ENCODE results near the gene CASZ1.

CASZ1 gene

DNA sequence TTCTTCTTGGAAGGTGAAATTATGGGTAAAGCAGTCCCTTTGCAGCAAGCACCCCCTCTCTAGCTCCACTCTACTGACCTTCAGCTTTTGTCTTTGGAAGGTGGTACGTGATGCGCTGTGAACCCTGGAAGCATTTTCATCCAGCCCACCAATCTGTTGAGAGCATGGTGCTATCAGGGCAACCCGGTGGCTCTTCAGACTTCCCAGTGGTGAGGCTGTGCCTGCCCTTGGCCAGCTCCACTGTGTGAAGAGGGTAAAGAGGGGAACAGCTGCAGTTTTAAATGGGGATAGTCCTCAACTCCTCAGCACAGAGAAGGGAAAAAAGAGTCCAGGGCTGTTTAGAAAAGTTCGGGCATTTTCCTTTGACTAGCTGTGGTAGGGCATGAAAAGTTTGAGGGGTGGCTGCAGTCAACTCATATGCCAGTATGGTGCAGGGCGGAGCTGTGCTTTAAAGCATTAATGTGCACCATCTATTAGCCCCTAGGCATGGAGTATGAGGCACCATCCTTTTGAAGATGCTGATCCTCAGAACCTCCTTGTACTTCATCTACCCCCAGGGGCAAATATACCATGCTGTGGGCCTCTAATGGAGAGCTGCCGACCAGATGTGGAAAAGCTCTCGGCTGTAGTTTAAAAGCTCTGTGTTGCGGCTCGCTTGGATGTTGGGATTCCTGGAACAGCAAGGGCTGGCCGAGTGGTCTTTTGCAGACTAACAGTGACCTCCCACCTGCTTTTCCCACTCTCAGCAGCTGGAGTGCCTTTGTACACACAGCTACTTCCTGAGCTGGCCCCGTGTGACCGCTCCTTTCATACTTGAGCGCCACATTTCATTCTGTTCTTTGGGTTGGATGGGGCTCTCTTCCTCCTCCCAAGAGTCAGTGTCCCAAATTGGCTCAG is 198.7 kb downstream of the CASZ1 start:
- DNase-seq (no peak), ATAC-seq (no peak)

DNA sequence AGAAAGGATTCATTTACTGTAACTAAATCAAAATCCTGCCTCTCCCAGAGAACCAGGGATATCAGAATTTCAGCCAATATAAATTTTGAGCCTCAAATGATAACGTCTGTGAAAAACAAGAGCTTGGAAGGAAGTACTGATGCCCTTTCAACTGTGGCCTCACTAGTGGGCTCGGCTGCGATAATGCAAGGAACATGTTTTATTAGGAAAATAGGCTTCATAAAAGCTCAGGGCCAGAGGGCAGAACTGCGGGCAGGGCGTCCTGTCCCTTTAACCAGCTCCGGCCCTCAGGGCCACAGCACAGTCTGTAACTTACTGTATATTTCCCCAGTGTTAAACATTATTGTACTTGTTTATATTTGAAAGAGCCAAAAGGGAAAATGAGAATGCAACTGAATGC is 199.7 kb downstream of the CASZ1 start:
- DNase-seq (no peak), ATAC-seq (no peak)

DNA sequence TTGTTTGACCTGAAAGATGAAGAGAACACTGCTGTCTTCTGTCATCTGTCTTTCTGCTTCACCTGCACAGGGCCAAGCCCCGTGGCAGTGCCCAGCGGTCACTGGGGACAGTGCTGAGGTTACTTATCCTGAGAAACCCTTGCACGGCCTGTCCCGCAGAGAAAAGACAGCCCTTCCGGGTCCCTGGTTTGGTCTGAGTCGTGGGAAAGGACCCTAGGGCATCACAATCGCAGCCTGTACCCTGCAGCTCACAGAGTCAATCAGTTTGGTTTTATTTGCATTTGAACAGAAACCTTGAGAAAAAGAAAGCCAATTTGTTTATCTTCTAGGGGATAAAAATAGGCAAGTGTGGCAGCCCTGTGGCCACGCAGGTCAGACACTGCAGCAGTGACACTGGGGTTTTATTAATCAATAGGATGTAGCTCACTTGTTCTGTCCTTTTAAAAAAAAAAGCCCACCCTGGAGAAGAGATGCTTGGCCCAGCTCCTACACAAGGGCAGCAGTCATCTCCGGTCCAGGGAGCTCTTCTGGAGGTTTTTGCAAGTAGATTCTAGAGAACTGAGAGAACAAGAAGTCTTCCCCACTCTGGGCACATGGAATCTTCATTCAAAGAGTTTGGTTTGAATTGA is 201.7 kb downstream of the CASZ1 start:
- DNase-seq (no peak), ATAC-seq (no peak)

DNA sequence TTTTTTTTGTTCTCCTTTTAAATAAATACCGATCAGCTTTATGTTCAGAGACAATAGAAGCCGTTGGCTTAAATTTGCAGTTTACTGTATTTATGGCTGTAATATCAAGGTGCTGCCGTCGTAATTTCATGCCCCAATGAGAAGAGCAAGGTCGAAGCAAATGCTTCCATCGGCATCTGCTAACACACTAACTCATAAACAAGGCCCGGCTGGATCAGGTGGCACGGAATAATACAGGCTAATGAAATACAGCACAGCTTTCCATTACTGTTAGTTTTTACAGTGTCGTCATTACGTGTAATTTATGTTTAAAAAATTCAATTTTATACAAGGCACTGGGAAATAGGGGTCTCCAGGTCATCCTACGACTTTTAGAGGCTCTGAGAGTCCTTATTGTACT is 202.7 kb downstream of the CASZ1 start:
- ATAC-seq, result no peak
- DNase-seq, result no peak

DNA sequence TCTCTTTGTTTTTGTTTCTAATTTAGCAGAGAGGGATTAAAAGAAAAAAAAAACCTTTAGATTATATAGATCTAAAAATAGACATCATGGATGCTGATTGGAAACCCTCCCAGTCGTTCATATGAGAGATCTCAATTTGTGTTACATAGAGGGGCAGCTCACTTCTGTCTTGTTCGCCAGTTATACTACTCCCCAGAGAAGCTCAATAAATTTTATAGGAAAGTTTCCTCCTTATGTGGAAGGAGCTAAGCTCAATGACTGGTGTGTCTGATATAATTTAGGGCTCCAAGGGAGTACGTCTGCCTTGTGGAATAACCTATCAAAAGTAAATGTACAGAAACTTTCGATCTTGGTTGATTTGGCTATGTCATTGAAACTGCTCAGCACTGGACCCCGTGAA is 204.1 kb downstream of the CASZ1 start:
- DNase-seq, result no peak
- ATAC-seq, result no peak

DNA sequence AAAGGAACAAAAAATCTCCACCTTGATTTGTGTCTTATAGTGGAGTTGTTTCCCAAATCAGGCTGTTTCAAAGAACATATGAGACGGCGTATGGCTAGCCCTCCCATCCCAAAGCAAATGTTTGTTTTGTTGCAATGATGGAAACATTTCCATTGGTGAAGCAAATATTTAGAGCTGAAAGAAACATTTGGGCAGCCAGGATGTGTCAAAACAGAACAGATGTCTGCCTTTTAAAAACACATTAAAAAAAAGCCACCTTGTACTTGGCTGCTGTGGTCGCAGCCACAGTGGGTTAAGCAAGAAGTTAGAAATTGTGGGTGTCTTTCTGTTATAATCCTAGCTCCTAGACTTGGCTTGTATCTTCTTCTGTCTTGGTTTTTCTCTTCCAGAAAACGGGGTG is 205.4 kb downstream of the CASZ1 start:
- DNase-seq (no peak), ATAC-seq (no peak)

DNA sequence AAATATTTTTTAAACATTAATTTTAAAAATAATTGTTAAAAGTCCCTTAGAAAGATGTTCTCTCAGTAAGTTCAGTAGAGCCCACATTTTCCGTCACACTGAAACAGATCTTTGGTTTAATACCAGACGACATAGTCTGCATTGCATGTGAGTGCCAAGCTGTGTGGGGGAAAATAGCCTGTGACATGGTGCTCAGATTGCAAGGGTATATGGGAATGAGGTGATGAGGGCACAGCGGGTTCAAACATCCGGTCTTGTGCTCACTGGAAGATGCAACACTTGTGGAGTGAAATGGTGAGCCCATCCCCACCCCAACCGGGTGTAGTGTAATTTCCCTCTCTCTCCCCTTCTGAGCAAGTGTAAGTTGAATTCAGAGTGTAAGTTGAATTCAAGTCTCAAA is 207.4 kb downstream of the CASZ1 start:
- DNase-seq (no peak), ATAC-seq (no peak)

DNA sequence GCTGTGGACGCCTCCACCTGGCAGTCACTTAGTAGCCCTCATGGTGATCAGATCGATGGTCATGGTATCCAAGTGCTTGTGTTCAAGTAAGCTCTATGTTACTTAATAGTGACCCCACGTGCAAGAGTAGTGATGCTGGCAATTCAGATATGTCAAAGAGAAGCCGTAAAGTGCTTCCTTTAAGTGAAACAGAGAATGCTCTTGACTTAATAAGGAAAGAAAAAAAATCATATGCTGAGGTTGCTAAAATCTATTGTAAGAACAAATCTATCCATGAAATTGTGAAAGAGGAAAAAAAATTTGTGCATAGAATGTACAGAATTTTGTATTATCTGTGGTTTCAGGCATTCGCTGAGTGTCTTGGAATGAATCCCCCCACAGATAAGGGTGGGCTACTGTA is 207.8 kb downstream of the CASZ1 start:
- ATAC-seq, result no peak
- DNase-seq, result no peak
